ENCODE data around the gene TNNT1. TPM values are rescaled to one million over a fixed set of nuclear protein-coding genes. Genes with fewer than 3 reads are reported as not detected.

TNNT1 gene
- total and polyA plus RNA-seq, 2 donors (not counting 3 experiments of a cell fraction or from before 2014, with no cell fraction given) = 0.22 to 0.51 TPM

DNA sequence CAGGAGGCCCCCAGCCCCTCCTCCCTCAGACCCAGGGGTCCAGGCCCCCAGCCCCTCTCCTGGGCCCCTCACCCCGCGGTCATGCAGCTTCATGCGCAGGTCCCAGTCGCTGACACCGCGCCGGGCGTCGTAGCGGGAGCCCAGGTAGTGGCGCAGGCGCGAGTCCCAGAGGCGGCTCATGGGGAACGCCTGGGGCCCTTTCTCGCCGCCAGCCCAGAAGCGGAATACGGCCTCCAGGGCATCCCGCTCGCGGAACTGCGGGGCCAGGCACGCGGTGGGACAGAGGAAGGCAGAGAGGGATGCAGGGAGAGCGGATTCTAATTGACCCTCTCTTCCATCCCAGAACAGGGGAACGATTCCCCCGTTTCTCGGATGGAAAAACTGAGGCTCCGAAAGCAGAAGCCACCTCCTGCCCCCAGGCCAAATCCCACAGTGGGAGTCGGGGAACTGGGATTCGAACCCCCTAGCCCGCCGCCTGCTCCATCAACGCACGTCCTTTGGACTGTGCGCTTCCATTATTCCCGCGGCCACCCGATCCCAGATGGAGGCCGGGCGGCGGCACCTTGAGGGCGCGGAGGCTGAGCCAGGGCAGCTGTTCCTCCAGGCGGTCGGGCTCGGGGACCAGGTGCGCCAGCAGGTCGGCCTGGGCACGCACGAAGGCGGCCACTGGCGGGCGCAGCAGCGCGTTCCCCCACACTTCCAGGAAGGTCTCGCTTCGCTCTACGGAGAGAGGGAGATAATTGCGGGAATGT is 12.7 kb upstream of the TNNT1 start:
- H3K27me3 ChIP-seq (ENCODE audit: control insufficient read depth in 2 of 2, insufficient read depth in 2 of 2, low read length in 2 of 2) = peaks cover 10 to 12% of the 10 kb centered on the region in 2 experiments
- H3K9me1 ChIP-seq (replicated peaks; ENCODE audit: control insufficient read depth, extremely low read depth, insufficient read depth, low read length) = no peaks in the 10 kb centered on the region
- H2AFZ ChIP-seq (ENCODE audit: low read depth, low read length) = no peak overlapping the region
- no peak overlapping the region for H3K27ac ChIP-seq (ENCODE audit: insufficient read depth, low read depth, low read length)
- dilution Hi-C loops (cut with MboI; ENCODE audit: extremely low pct_ligation_motif_present, low sequenced_read_pairs) = no loop called here
- ChIA-PET CTCF (interaction anchor here (2.7 to 4.6 kb wide), 2 partner anchors 11 to 19 kb away, joined by 18 to 64 read pairs; no protein-coding TSS in a partner anchor), POLR2A (no interaction called here)
- H3K36me3 ChIP-seq (ENCODE audit: control insufficient read depth in 2 of 2, extremely low read depth in 1 of 2, insufficient read depth in 2 of 2, low read length in 2 of 2) = no peaks in the 10 kb centered on the region
- no peaks in the 10 kb centered on the region for H3K9me3 ChIP-seq (replicated peaks; ENCODE audit: control insufficient read depth, insufficient read depth, low read length)
- DNase-seq (ENCODE audit: low read depth, low spot score) (no peak), FAIRE-seq (no peak)
- intact Hi-C loops (cut with micrococcal nuclease) = no loop called here
- H4K20me1 ChIP-seq (replicated peaks; ENCODE audit: control insufficient read depth, extremely low read depth, insufficient read depth, low read length) = no peaks in the 10 kb centered on the region
- no peaks in the 10 kb centered on the region for H3K4me1 ChIP-seq (ENCODE audit: control insufficient read depth, extremely low read depth, insufficient read depth, low read length)
- no peaks in the 10 kb centered on the region for H3K79me2 ChIP-seq (ENCODE audit: control insufficient read depth, insufficient read depth, low read length)
- no peak overlapping the region for H3K9ac ChIP-seq (replicated peaks; ENCODE audit: extremely low read depth, insufficient read depth, low read length)
- TF ChIP-seq, protein P1, sequence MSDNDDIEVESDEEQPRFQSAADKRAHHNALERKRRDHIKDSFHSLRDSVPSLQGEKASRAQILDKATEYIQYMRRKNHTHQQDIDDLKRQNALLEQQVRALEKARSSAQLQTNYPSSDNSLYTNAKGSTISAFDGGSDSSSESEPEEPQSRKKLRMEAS (IDR thresholded peaks at IDR 0.05; ENCODE audit: insufficient read depth, insufficient read length) = no peak
- TF ChIP-seq EZH2 (IDR thresholded peaks at IDR 0.05; ENCODE audit: borderline replicate concordance, low read depth, low read length, severe bottlenecking) = peak; percentile 65
- no peak overlapping the region for H3K4me3 ChIP-seq (replicated peaks in 1 of 3; ENCODE audit: insufficient read depth in 1 of 3, low read depth in 1 of 3, low read length in 3 of 3)
- no TSS peak for BruUV-seq (replicated peaks)
- H3K4me2 ChIP-seq (ENCODE audit: insufficient read depth, low read length) = no peak overlapping the region

- POLR2A ChIA-PET = no interaction called here
- Histone ChIP-seq H3K79me2 (ENCODE audit: control insufficient read depth, insufficient read depth, low read length) (no peaks in the 10 kb centered on the region), H3K9me3 (replicated peaks; ENCODE audit: control insufficient read depth, insufficient read depth, low read length) (no peaks in the 10 kb centered on the region), H2AFZ (ENCODE audit: low read depth, low read length) (no peak overlapping the region), H3K4me1 (ENCODE audit: control insufficient read depth, extremely low read depth, insufficient read depth, low read length) (no peaks in the 10 kb centered on the region), H3K27ac (ENCODE audit: insufficient read depth, low read depth, low read length) (no peak overlapping the region), H3K9me1 (replicated peaks; ENCODE audit: control insufficient read depth, extremely low read depth, insufficient read depth, low read length) (no peaks in the 10 kb centered on the region), H3K36me3 (ENCODE audit: control insufficient read depth in 2 of 2, extremely low read depth in 1 of 2, insufficient read depth in 2 of 2, low read length in 2 of 2) (no peaks in the 10 kb centered on the region), H4K20me1 (replicated peaks; ENCODE audit: control insufficient read depth, extremely low read depth, insufficient read depth, low read length) (no peaks in the 10 kb centered on the region), H3K4me3 (replicated peaks in 1 of 3; ENCODE audit: insufficient read depth in 1 of 3, low read depth in 1 of 3, low read length in 3 of 3) (no peak overlapping the region), H3K4me2 (ENCODE audit: insufficient read depth, low read length) (no peak overlapping the region), H3K27me3 (ENCODE audit: control insufficient read depth in 2 of 2, insufficient read depth in 2 of 2, low read length in 2 of 2) (peaks cover 13 to 15% of the 10 kb centered on the region in 2 experiments), H3K9ac (replicated peaks; ENCODE audit: extremely low read depth, insufficient read depth, low read length) (no peak overlapping the region)
- dilution Hi-C loops (cut with MboI; ENCODE audit: extremely low pct_ligation_motif_present, low sequenced_read_pairs) (no loop called here), intact Hi-C loops (cut with micrococcal nuclease) (loop anchor here (1.0 kb wide), 3 partner anchors 20 to 98 kb away; partner anchors contain the start of gene PPP6R1)
- TF ChIP-seq, protein P1 (IDR thresholded peaks at IDR 0.05; ENCODE audit: insufficient read depth, insufficient read length) = no peak
- TF ChIP-seq MYC (IDR thresholded peaks at IDR 0.05; ENCODE audit: low read depth, low read length) (no peak), JUN (IDR thresholded peaks at IDR 0.05; ENCODE audit: borderline replicate concordance, insufficient read depth, insufficient read length, low read depth) (no peak), EZH2 (IDR thresholded peaks at IDR 0.05; ENCODE audit: borderline replicate concordance, low read depth, low read length, severe bottlenecking) (no peak), POLR2A (IDR thresholded peaks at IDR 0.05; ENCODE audit: low read depth, low read length) (no peak), FOS (IDR thresholded peaks at IDR 0.05; ENCODE audit: borderline replicate concordance, insufficient read depth, low read length) (no peak), CTCF (IDR thresholded peaks at IDR 0.05; ENCODE audit: extremely low read depth in 1 of 2, insufficient read depth in 1 of 2, low read depth in 1 of 2, low read length in 2 of 2) (no peak), GATA2 (IDR thresholded peaks at IDR 0.05; ENCODE audit: insufficient read depth, insufficient read length, low read depth, low read length) (no peak), POLR2AphosphoS5 (IDR thresholded peaks at IDR 0.05; ENCODE audit: insufficient read depth, low read depth, low read length) (no peak)
- no peak for DNase-seq (ENCODE audit: low read depth, low spot score)
- CTCF ChIA-PET = interaction anchor here (0.6 to 4.6 kb wide), 27 partner anchors 8 to 486 kb away, joined by 3 to 64 read pairs (median 4); partner anchors contain the start of genes KMT5C, TMEM238 and UBE2S
- no peak for FAIRE-seq
- BruUV-seq (replicated peaks) = no TSS peak
Observed at GRCh38 chr19:55160986-55161365, 12.0 kb upstream of the TNNT1 start.
